GM18499 (cell line): ENCODE measurements around the gene PKNOX2.
A peak's percentile ranks its signal among the peaks of the same experiment; 100 is the strongest.

Experiments
- ATAC-seq: cut with Tn5 transposase; IDR thresholded peaks from one replicate; pipeline ENCODE4 v1.9.1; 2021; ENCODE audit warnings: moderate number of reproducible peaks; ENCODE audit not compliant: insufficient read depth, unreplicated experiment

The PKNOX2 gene

GRCh38 chr11:125422681-125423080, 258.1 kb downstream of the PKNOX2 start:
- ATAC-seq: no peak

- no peak for ATAC-seq
Observed at GRCh38 chr11:125423247-125423849, 258.8 kb downstream of the PKNOX2 start.

- no peak for ATAC-seq
Observed at GRCh38 chr11:125425601-125426000, 261.1 kb downstream of the PKNOX2 start.

- no peak for ATAC-seq
Observed at GRCh38 chr11:125426818-125427528, 262.4 kb downstream of the PKNOX2 start.

GRCh38 chr11:125428486-125429173, 264.1 kb downstream of the PKNOX2 start:
- no peak for ATAC-seq

- no peak for ATAC-seq
Observed at GRCh38 chr11:125429174-125429707, 264.7 kb downstream of the PKNOX2 start.

- ATAC-seq: no peak
Observed at GRCh38 chr11:125429807-125430678, 265.5 kb downstream of the PKNOX2 start.

GRCh38 chr11:125431009-125431408, 266.5 kb downstream of the PKNOX2 start:
- ATAC-seq: no peak

GRCh38 chr11:125431481-125431880, 266.9 kb downstream of the PKNOX2 start:
- ATAC-seq: no peak

- peak; percentile 49 for ATAC-seq
Observed at GRCh38 chr11:125433454-125434121, 269.0 kb downstream of the PKNOX2 start.

- ATAC-seq: no peak
Observed at GRCh38 chr11:125435461-125436238, 271.1 kb downstream of the PKNOX2 start.

GRCh38 chr11:125441648-125442410, 277.3 kb downstream of the PKNOX2 start:
- no peak for ATAC-seq

- ATAC-seq: no peak
Observed at GRCh38 chr11:125442946-125443345, 278.4 kb downstream of the PKNOX2 start.

GRCh38 chr11:125443767-125444311, 279.3 kb downstream of the PKNOX2 start:
- no peak for ATAC-seq

GRCh38 chr11:125445731-125446130, 281.2 kb downstream of the PKNOX2 start:
- no peak for ATAC-seq

GRCh38 chr11:125446279-125446678, 281.7 kb downstream of the PKNOX2 start:
- no peak for ATAC-seq

GRCh38 chr11:125447721-125448120, 283.2 kb downstream of the PKNOX2 start:
- no peak for ATAC-seq

GRCh38 chr11:125448136-125448535, 283.6 kb downstream of the PKNOX2 start:
- no peak for ATAC-seq
